Ovary (tissue), 3 donors: ENCODE measurements around the gene MCRIP1.

Experiments
- POLR2A ChIP-seq: fragments of 450-650 bp; IDR thresholded peaks from one replicate; pipeline ENCODE4 v1.6.1; 2017; ENCODE audit warnings: antibody characterized with exemption, mild to moderate bottlenecking, moderate library complexity
- TF ChIP-seq, protein P1 (sequence below), 3 donors: fragments of 450-650 bp in 2 of 3; fragments of 200-600 bp in 1 of 3; IDR thresholded peaks; one replicate each; pipeline versions ENCODE4 v1.5.1 to v1.8.0; 2016 to 2022; ENCODE audit warnings: antibody characterized with exemption in 3 of 3, mild to moderate bottlenecking in 1 of 3
- donor health status: DM: no; HTN: no; CAD: no.

DNA sequence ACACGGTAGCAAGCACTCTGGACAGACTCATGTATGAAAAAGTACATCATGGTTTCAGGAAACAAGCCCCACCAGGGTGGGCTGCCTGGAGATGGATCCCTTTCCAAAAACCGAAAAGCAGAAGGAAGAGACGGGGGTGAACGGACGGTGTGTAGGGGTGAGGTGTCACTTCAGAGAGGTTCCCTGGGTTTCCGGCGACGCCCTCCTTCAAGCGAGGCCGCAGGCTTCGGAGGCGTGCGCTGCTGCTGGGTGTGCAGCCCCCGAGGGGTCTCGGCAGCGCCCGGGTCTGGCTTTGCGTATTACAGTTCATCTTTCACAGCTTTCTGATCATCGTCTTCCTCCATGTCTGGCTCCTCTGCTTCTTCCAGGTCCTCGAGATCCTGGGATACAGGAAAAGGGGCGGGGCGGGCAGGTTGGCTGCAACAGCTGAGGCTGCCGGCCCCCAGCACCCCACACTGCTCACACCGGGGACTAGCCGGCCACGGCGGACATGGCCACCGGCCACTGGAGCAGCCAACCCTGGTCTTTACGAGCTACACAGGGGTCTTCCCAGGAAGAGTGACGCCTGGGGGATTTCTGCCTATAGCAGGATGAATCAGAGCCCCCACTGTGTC is 10.7 kb upstream of the MCRIP1 start:
- TF ChIP-seq, protein P1, sequence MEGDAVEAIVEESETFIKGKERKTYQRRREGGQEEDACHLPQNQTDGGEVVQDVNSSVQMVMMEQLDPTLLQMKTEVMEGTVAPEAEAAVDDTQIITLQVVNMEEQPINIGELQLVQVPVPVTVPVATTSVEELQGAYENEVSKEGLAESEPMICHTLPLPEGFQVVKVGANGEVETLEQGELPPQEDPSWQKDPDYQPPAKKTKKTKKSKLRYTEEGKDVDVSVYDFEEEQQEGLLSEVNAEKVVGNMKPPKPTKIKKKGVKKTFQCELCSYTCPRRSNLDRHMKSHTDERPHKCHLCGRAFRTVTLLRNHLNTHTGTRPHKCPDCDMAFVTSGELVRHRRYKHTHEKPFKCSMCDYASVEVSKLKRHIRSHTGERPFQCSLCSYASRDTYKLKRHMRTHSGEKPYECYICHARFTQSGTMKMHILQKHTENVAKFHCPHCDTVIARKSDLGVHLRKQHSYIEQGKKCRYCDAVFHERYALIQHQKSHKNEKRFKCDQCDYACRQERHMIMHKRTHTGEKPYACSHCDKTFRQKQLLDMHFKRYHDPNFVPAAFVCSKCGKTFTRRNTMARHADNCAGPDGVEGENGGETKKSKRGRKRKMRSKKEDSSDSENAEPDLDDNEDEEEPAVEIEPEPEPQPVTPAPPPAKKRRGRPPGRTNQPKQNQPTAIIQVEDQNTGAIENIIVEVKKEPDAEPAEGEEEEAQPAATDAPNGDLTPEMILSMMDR (IDR thresholded peaks at IDR 0.05), result no peak
- no peak for TF ChIP-seq POLR2A
